Activated T-helper 17 cell treated with anti-CD3 and anti-CD28 coated beads, Interleukin-2, amount 50 U/mL, for 72 hours (primary cell): ENCODE data around the gene GTF2H3. TPM values are rescaled to one million over a fixed set of nuclear protein-coding genes. Genes with fewer than 3 reads are reported as not detected.

ENCODE experiments used
- ATAC-seq: fragments of 150-1000 bp; cut with Tn5 transposase; replicated peaks from 2 replicates; pipeline ENCODE4 v1.10.0; 2021; ENCODE audit warnings: mild to moderate bottlenecking, moderate library complexity
- H3K27ac Mint-ChIP-seq: one replicate; pipeline ENCODE4 v1.8.0; 2022; ENCODE audit warnings: mixed read lengths
- H3K27me3 Mint-ChIP-seq: one replicate; pipeline ENCODE4 v1.8.0; 2022; ENCODE audit warnings: mixed read lengths
- H3K36me3 Mint-ChIP-seq: one replicate; pipeline ENCODE4 v1.8.0; 2022; ENCODE audit warnings: low read depth, mild to moderate bottlenecking, mixed read lengths
- H3K4me1 Mint-ChIP-seq: one replicate; pipeline ENCODE4 v1.8.0; 2022; ENCODE audit warnings: mixed read lengths
- H3K4me3 Mint-ChIP-seq: one replicate; pipeline ENCODE4 v1.8.0; 2022; ENCODE audit warnings: mild to moderate bottlenecking, mixed read lengths
- H3K9me3 Mint-ChIP-seq: one replicate; pipeline ENCODE4 v1.8.0; 2022; ENCODE audit warnings: mixed read lengths
- total RNA-seq, 2 donors: library from RNA; stranded (reverse); gene quantifications; one replicate each; pipeline ENCODE4 v1.2.3, GENCODE V29; 2022

Gene GTF2H3
- total RNA-seq, 2 donors from 2014 or later = 38.3 to 67.4 TPM

DNA sequence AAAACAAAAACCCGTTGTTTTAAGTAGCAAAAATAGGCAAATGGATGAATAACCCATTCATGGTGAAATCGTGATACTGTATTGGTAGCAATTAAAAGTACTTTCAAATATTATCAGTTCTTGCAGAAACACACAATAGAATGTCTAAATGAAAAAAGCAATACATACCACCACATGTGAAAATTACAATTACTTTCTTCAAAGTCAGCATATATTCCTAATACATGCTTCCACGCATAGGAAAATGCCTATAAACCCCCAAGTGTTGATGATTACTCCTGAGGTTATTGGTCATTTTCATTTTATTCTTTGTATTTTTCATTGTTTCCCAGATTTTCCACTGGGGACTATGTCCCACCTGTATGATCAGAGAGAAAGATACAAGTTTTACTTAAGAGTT, 16.5 kb upstream of the GTF2H3 start:
- ATAC-seq = no peak
- H3K4me1 Mint-ChIP-seq = peaks cover 5% of the 10 kb centered on the region
- no peak overlapping the region for H3K4me3 Mint-ChIP-seq
- H3K27me3 Mint-ChIP-seq = no peaks in the 10 kb centered on the region
- no peak overlapping the region for H3K27ac Mint-ChIP-seq
- peaks cover 100% of the 10 kb centered on the region for H3K36me3 Mint-ChIP-seq
- H3K9me3 Mint-ChIP-seq = no peaks in the 10 kb centered on the region

DNA sequence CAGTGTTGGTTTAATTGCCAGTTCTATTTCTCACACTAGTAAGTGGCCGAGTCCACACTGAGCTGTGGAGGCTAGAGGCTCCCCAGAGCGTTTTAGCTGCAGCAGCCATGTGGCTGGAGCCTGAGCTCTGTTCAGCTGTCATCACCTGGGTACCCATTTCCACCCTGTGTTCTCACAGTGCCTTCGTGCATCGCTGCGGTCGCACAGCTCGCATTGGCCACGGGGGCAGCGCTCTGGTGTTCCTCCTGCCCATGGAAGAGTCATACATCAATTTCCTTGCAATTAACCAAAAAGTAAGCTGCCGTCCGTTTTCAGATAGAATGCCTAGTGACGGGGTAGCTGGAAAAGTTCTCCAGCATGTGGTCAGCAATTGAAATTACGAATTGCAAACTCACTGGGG, 16.0 kb upstream of the GTF2H3 start:
- Mint-ChIP-seq H3K4me3 (no peak overlapping the region), H3K27me3 (no peaks in the 10 kb centered on the region), H3K9me3 (no peaks in the 10 kb centered on the region), H3K27ac (no peak overlapping the region), H3K4me1 (peaks cover 5% of the 10 kb centered on the region), H3K36me3 (peaks cover 100% of the 10 kb centered on the region)
- no peak for ATAC-seq

- Mint-ChIP-seq H3K4me1 (peaks cover 5% of the 10 kb centered on the region), H3K27me3 (no peaks in the 10 kb centered on the region), H3K4me3 (no peak overlapping the region), H3K9me3 (no peaks in the 10 kb centered on the region), H3K36me3 (peaks cover 98% of the 10 kb centered on the region), H3K27ac (peak overlapping the region; percentile 48)
- no peak for ATAC-seq
These were observed 12.5 kb upstream of the GTF2H3 start for GRCh38 chr12:123621101-123621500.

GRCh38 chr12:123621619-123622530, 11.8 kb upstream of the GTF2H3 start:
- ATAC-seq = peak; percentile 89
- H3K9me3 Mint-ChIP-seq = no peaks in the 10 kb centered on the region
- H3K4me3 Mint-ChIP-seq = no peak overlapping the region
- H3K4me1 Mint-ChIP-seq = peaks cover 5% of the 10 kb centered on the region
- H3K27ac Mint-ChIP-seq = peak overlapping the region; percentile 65
- H3K27me3 Mint-ChIP-seq = no peaks in the 10 kb centered on the region
- H3K36me3 Mint-ChIP-seq = peaks cover 98% of the 10 kb centered on the region

- H3K4me3 Mint-ChIP-seq = peak overlapping the region; percentile 97
- no peak for ATAC-seq
- H3K9me3 Mint-ChIP-seq = no peaks in the 10 kb centered on the region
- peaks cover 12% of the 10 kb centered on the region for H3K4me1 Mint-ChIP-seq
- peak overlapping the region; percentile 99 for H3K27ac Mint-ChIP-seq
- no peaks in the 10 kb centered on the region for H3K27me3 Mint-ChIP-seq
- peaks cover 47% of the 10 kb centered on the region for H3K36me3 Mint-ChIP-seq
These were observed 523 bp downstream of the GTF2H3 start for GRCh38 chr12:123634142-123634561.

GRCh38 chr12:123643911-123644310, 10.3 kb downstream of the GTF2H3 start:
- Mint-ChIP-seq H3K27ac (no peak overlapping the region), H3K36me3 (peaks cover 91% of the 10 kb centered on the region), H3K4me1 (no peaks in the 10 kb centered on the region), H3K9me3 (no peaks in the 10 kb centered on the region), H3K4me3 (no peak overlapping the region), H3K27me3 (no peaks in the 10 kb centered on the region)
- ATAC-seq = no peak

- ATAC-seq = no peak
- Mint-ChIP-seq H3K4me1 (no peaks in the 10 kb centered on the region), H3K36me3 (peaks cover 99% of the 10 kb centered on the region), H3K27ac (no peak overlapping the region), H3K4me3 (no peak overlapping the region), H3K27me3 (no peaks in the 10 kb centered on the region), H3K9me3 (no peaks in the 10 kb centered on the region)
These were observed 11.8 kb downstream of the GTF2H3 start for GRCh38 chr12:123645380-123645779.

- no peak for ATAC-seq
- H3K9me3 Mint-ChIP-seq = no peaks in the 10 kb centered on the region
- H3K4me1 Mint-ChIP-seq = no peaks in the 10 kb centered on the region
- no peak overlapping the region for H3K27ac Mint-ChIP-seq
- H3K36me3 Mint-ChIP-seq = peaks cover 99% of the 10 kb centered on the region
- no peak overlapping the region for H3K4me3 Mint-ChIP-seq
- H3K27me3 Mint-ChIP-seq = no peaks in the 10 kb centered on the region
These were observed 12.2 kb downstream of the GTF2H3 start for GRCh38 chr12:123645878-123646277.

DNA sequence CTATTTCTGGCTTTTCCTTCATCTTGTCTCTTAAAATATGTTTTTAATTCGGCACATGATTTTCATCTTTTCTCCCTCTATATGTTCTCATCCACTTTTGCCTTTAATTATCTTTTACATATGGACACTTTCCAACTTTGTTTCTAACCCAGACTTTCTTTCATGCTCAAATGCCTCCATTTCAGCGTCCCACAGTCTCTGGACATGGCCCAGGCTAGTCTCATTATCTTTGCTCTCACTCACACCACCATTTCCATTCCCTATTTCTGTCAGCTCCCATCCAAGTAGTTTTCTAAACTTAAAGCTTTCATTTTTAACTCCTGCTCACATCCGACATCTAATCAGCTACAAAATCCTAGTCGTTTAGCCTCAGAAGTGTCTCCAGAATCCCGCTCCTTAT, 14.8 kb downstream of the GTF2H3 start:
- no peak for ATAC-seq
- Mint-ChIP-seq H3K27ac (no peak overlapping the region), H3K27me3 (no peaks in the 10 kb centered on the region), H3K4me3 (no peak overlapping the region), H3K9me3 (no peaks in the 10 kb centered on the region), H3K4me1 (no peaks in the 10 kb centered on the region), H3K36me3 (peaks cover 99% of the 10 kb centered on the region)

DNA sequence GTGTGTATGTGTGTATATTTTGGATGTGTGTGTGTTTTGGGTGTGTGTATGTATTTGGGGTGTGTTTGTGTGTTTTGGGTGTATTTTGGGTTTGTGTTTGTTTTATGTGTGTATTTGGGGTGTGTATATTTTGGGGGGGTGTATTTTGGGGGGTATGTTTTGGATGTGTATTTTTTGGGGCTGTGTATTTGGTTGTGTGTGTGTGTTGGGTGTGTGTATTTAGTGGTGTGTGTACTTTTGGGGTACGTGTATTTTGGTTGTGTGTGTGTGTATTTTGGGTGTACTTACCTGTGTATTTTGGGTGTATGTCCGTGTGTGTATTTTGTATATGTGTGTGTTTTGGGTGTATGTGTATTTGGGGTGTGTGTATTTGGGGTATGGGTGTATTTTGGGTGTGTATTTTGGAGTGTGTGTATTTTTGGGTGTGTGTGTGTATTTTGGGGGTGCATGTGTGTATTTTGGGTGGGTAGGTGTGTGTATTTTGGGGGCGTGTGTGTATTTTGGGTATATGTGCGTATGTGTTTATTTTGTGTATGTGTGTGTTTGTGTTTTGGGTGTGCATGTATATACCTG, 20.6 kb downstream of the GTF2H3 start:
- Mint-ChIP-seq H3K27ac (no peak overlapping the region), H3K27me3 (no peaks in the 10 kb centered on the region), H3K4me3 (no peak overlapping the region)

GRCh38 chr12:123655420-123655819, 21.8 kb downstream of the GTF2H3 start:
- Mint-ChIP-seq H3K36me3 (peaks cover 93% of the 10 kb centered on the region), H3K4me1 (peaks cover 7% of the 10 kb centered on the region), H3K9me3 (no peaks in the 10 kb centered on the region), H3K27me3 (no peaks in the 10 kb centered on the region), H3K27ac (no peak overlapping the region), H3K4me3 (no peak overlapping the region)
- ATAC-seq = no peak

More for the DNA sequence above, 20.6 kb downstream of the GTF2H3 start:
- Mint-ChIP-seq H3K36me3 (peaks cover 93% of the 10 kb centered on the region), H3K9me3 (no peaks in the 10 kb centered on the region), H3K4me1 (peaks cover under 1% of the 10 kb centered on the region)
- ATAC-seq = no peak

- Mint-ChIP-seq H3K27me3 (no peaks in the 10 kb centered on the region), H3K27ac (no peak overlapping the region), H3K9me3 (no peaks in the 10 kb centered on the region), H3K4me1 (peaks cover 7% of the 10 kb centered on the region), H3K4me3 (no peak overlapping the region), H3K36me3 (peaks cover 92% of the 10 kb centered on the region)
- ATAC-seq = no peak
These were observed 22.8 kb downstream of the GTF2H3 start for GRCh38 chr12:123656392-123656791.

DNA sequence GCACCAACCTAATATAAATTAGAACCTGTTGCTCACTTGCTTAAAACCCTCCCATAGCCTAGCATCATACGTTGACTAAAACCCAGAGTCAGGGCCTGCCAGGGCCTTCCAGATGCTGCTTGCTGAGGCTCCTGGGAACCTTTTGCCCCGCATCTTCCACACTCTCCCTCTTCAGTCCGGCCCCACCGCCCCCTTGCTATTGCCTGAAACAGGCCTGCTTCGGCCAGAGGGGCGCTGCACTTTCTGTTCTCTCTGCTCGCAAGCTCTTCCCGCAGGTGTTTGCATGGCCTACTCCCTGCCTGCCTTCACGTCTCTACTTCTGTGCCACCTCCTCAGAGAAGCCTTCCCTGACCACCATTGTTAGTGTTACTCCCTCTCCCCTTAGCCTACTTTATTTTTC, 23.6 kb downstream of the GTF2H3 start:
- no peak for ATAC-seq
- H3K27me3 Mint-ChIP-seq = no peaks in the 10 kb centered on the region
- no peak overlapping the region for H3K27ac Mint-ChIP-seq
- peaks cover 7% of the 10 kb centered on the region for H3K4me1 Mint-ChIP-seq
- H3K4me3 Mint-ChIP-seq = no peak overlapping the region
- H3K9me3 Mint-ChIP-seq = no peaks in the 10 kb centered on the region
- H3K36me3 Mint-ChIP-seq = peaks cover 84% of the 10 kb centered on the region

- H3K27me3 Mint-ChIP-seq = no peaks in the 10 kb centered on the region
These were observed 26.5 kb downstream of the GTF2H3 start for GRCh38 chr12:123659996-123660727.

More at GRCh38 chr12:123659996-123660727, 26.5 kb downstream of the GTF2H3 start:
- H3K27ac Mint-ChIP-seq = peak overlapping the region; percentile 70
- peaks cover 7% of the 10 kb centered on the region for H3K4me1 Mint-ChIP-seq
- no peak for ATAC-seq
- peaks cover 67% of the 10 kb centered on the region for H3K36me3 Mint-ChIP-seq
- no peak overlapping the region for H3K4me3 Mint-ChIP-seq
- no peaks in the 10 kb centered on the region for H3K9me3 Mint-ChIP-seq
